PFSK-1 (cell line): ENCODE results near the gene AKR1D1.

Experiments used
- FOXP2 ChIP-seq: optimal IDR thresholded peaks from 2 replicates; pipeline ENCODE3; 2011; ENCODE audit warnings: borderline replicate concordance, control low read depth, inconsistent platforms; ENCODE audit not compliant: insufficient read depth; ENCODE audit errors: extremely low read length, extremely low read depth
- POLR2AphosphoS5 ChIP-seq: IDR thresholded peaks from 2 replicates; pipeline ENCODE4 v1.6.1; 2012; ENCODE audit warnings: low read depth, mild to moderate bottlenecking, control low read depth, low read length, moderate library complexity
- SIN3A ChIP-seq: IDR thresholded peaks from 2 replicates; pipeline ENCODE4 v1.6.1; 2012; ENCODE audit warnings: mild to moderate bottlenecking, low read length, moderate library complexity, borderline replicate concordance; ENCODE audit not compliant: insufficient read depth
- TAF1 ChIP-seq: IDR thresholded peaks from 2 replicates; pipeline ENCODE4 v1.6.1; 2012; ENCODE audit warnings: low read length, control low read depth, borderline replicate concordance; ENCODE audit not compliant: insufficient read depth
- TF ChIP-seq, protein P1 (sequence below), 2 experiments: IDR thresholded peaks; 2 replicates each; pipeline versions ENCODE4 v1.6.1 to v1.8.0; 2011 to 2012; ENCODE audit warnings: low read depth in 2 of 2, low read length in 2 of 2, control low read depth in 1 of 2, inconsistent platforms in 1 of 2, mild to moderate bottlenecking in 1 of 2, moderate library complexity in 1 of 2; ENCODE audit not compliant: insufficient read depth in 1 of 2

The AKR1D1 gene

DNA sequence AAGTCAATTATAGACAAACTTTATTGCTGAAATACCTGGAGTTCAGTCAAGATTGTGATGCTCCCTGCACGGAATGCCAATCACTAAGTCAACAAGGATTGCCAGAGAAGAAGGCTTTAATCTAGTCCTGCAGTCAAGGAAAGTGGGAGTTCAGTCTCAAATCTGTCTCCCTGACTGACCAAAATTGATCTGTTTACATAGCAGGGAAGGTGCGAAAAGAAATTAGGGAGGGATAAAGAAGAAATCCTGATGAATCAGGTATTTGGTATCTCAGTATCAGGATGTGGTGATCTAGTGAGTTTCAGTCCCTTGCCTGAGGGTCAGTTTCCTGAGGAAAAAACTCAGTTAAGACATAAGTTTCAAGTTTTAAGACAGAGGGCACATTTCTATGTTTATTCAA, 2.1 kb upstream of the AKR1D1 start:
- TF ChIP-seq, protein P1, sequence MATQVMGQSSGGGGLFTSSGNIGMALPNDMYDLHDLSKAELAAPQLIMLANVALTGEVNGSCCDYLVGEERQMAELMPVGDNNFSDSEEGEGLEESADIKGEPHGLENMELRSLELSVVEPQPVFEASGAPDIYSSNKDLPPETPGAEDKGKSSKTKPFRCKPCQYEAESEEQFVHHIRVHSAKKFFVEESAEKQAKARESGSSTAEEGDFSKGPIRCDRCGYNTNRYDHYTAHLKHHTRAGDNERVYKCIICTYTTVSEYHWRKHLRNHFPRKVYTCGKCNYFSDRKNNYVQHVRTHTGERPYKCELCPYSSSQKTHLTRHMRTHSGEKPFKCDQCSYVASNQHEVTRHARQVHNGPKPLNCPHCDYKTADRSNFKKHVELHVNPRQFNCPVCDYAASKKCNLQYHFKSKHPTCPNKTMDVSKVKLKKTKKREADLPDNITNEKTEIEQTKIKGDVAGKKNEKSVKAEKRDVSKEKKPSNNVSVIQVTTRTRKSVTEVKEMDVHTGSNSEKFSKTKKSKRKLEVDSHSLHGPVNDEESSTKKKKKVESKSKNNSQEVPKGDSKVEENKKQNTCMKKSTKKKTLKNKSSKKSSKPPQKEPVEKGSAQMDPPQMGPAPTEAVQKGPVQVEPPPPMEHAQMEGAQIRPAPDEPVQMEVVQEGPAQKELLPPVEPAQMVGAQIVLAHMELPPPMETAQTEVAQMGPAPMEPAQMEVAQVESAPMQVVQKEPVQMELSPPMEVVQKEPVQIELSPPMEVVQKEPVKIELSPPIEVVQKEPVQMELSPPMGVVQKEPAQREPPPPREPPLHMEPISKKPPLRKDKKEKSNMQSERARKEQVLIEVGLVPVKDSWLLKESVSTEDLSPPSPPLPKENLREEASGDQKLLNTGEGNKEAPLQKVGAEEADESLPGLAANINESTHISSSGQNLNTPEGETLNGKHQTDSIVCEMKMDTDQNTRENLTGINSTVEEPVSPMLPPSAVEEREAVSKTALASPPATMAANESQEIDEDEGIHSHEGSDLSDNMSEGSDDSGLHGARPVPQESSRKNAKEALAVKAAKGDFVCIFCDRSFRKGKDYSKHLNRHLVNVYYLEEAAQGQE (IDR thresholded peaks at IDR 0.05; ENCODE audit: insufficient read depth in 1 of 2, low read depth in 2 of 2, low read length in 2 of 2) = no peak

DNA sequence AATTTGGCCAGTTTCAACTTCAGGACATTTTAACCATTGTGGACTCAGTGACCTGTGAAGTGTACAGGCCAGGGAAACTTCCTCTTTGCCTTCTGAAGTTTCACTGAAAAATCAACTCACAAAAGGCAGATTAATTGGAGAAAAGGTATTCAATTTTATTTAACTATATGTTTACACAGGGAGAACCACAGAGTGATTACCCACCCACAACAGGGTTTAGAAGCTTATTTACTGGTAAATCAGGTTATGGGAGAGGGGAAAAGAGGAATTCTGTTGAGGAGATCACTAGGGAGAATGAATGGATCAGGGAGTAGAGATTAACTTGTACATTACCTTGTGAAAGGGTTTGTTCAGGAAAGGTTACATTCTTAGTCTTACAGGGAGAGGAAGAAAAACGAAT, 1.7 kb upstream of the AKR1D1 start:
- no peak for TF ChIP-seq TAF1
- TF ChIP-seq, protein P1 (IDR thresholded peaks at IDR 0.05; ENCODE audit: insufficient read depth in 1 of 2, low read depth in 2 of 2, low read length in 2 of 2) = no peak
- no peak for TF ChIP-seq SIN3A
- no peak for TF ChIP-seq FOXP2
- no peak for TF ChIP-seq POLR2AphosphoS5

DNA sequence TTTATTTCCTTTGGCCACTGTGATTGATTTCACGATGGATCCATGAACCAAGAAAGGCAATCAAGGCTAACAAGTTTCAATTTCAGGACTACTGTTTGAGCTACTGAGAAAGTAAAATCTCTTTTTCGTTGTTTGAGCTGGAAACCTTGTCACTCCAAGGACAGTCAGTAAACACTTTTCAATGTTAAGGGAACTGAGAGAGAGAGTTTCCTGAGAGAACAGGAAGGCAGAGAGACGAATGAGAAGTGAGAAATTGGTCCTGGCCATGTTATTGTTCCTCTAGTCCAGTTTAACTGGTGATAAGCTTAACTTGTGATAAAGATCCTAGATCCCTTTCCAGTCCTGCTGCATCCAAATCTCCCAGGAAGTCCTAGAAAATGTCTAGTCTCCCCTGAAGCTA, 909 bp upstream of the AKR1D1 start:
- TF ChIP-seq, protein P1 (IDR thresholded peaks at IDR 0.05; ENCODE audit: insufficient read depth in 1 of 2, low read depth in 2 of 2, low read length in 2 of 2) = no peak
- TF ChIP-seq TAF1 (no peak), SIN3A (no peak), FOXP2 (no peak), POLR2AphosphoS5 (no peak)

DNA sequence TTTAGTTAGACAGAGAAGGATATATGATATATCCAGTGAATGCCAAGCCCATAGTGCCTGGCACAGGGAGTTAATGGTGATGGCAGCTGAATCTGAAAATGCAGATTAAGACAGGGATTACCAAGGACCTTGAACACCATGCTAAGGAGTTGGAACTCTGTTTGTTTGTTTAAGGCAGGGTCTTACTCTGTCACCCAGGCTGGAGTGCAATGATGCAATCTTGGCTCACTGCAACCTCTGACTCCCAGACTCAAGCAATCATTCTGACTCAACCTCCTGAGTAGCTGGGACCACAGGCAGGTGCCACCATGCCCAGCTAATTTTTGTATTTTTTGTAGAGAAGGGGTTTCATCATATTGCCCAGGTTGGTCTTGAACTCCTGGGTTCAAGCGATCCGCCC, 1.6 kb downstream of the AKR1D1 start:
- TF ChIP-seq, protein P1 (IDR thresholded peaks at IDR 0.05; ENCODE audit: insufficient read depth in 1 of 2, low read depth in 2 of 2, low read length in 2 of 2) = no peak
- TF ChIP-seq POLR2AphosphoS5 = no peak
- no peak for TF ChIP-seq SIN3A
- TF ChIP-seq TAF1 = no peak
- no peak for TF ChIP-seq FOXP2

DNA sequence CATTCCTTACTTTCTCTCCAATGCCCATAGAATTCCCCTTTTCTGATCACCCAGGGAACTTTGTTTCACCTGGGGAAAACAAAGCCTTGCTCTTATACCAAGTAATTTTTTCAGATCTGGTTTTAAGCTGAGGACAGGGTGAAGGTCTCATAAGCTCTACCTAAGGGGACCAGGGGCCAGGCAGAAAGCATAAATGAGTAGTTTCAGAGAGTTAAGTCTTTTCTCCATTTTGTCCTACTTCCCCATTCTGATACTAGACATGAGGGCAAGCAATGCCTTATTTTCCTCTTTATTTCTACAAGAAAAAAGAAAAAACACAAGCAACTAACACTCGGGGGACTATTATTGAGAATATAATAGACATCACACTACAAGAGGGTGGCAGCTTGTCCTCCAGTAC, 2.9 kb downstream of the AKR1D1 start:
- TF ChIP-seq SIN3A (no peak), TAF1 (no peak), POLR2AphosphoS5 (no peak), FOXP2 (no peak)
- TF ChIP-seq, protein P1 (IDR thresholded peaks at IDR 0.05; ENCODE audit: insufficient read depth in 1 of 2, low read depth in 2 of 2, low read length in 2 of 2) = no peak
